ENCODE results near the gene HNRNPL.
"Not testable (repeated sequence)": the region's sequence is repeated elsewhere in the genome, so short reads cannot be mapped to it uniquely, and the experiment has no call there.

Gene HNRNPL

GRCh38 chr19:38829203-38829602 lies 20.6 kb downstream of the HNRNPL start:
- DNase-seq = not testable (repeated sequence)

GRCh38 chr19:38826856-38827551 lies 22.8 kb downstream of the HNRNPL start:
- DNase-seq = no peak

GRCh38 chr19:38825936-38826335 lies 23.9 kb downstream of the HNRNPL start:
- not testable (repeated sequence) for DNase-seq

- DNase-seq = not testable (repeated sequence)
Observed at GRCh38 chr19:38821230-38821825, 28.5 kb downstream of the HNRNPL start.

- no peak for DNase-seq
Observed at GRCh38 chr19:38819231-38819920, 30.4 kb downstream of the HNRNPL start.

- no peak for DNase-seq
Observed at GRCh38 chr19:38817081-38817480, 32.7 kb downstream of the HNRNPL start.

GRCh38 chr19:38816131-38816750 lies 33.5 kb downstream of the HNRNPL start:
- DNase-seq = no peak

- no peak for DNase-seq
Observed at GRCh38 chr19:38815059-38816001, 34.5 kb downstream of the HNRNPL start.

GRCh38 chr19:38813932-38814331 lies 35.9 kb downstream of the HNRNPL start:
- DNase-seq = not testable (repeated sequence)

- DNase-seq = no peak
Observed at GRCh38 chr19:38813323-38813722, 36.5 kb downstream of the HNRNPL start.

GRCh38 chr19:38812841-38813320 lies 36.9 kb downstream of the HNRNPL start, which contains the start of gene LGALS4:
TSS of gene LGALS4 (minus strand) at chr19:38812945. CDS start at chr19:38812886, 59 bp downstream.
- DNase-seq = no peak

GRCh38 chr19:38812009-38812840 lies 37.6 kb downstream of the HNRNPL start:
- no peak for DNase-seq

GRCh38 chr19:38809592-38810252 lies 40.1 kb downstream of the HNRNPL start:
- no peak for DNase-seq

- DNase-seq = no peak
Observed at GRCh38 chr19:38808741-38809140, 41.0 kb downstream of the HNRNPL start.

- DNase-seq = not testable (repeated sequence)
Observed at GRCh38 chr19:38807374-38808098, 42.2 kb downstream of the HNRNPL start.

- DNase-seq = no peak
Observed at GRCh38 chr19:38806371-38806770, 43.4 kb downstream of the HNRNPL start.

GRCh38 chr19:38805180-38805579 lies 44.6 kb downstream of the HNRNPL start:
- no peak for DNase-seq

GRCh38 chr19:38803543-38803942 lies 46.2 kb downstream of the HNRNPL start:
- no peak for DNase-seq

GRCh38 chr19:38801359-38802095 lies 48.3 kb downstream of the HNRNPL start:
- DNase-seq = no peak

All from C1 segment of cervical spinal cord (tissue), 14 donors.